Measurements from ENCODE around the gene CASD1.

Gene CASD1

GRCh38 chr7:94575646-94576045 is 66.0 kb downstream of the CASD1 start:
- DNase-seq (ENCODE audit: low read depth) = no peak
- no peak for TF ChIP-seq CTCF (IDR thresholded peaks at IDR 0.05; ENCODE audit: insufficient read depth, low read depth, low read length, missing control alignments)
- H3K4me3 ChIP-seq (ENCODE audit: low read depth, low read length) = no peak overlapping the region

GRCh38 chr7:94576316-94576715 is 66.7 kb downstream of the CASD1 start:
- no peak for TF ChIP-seq CTCF (IDR thresholded peaks at IDR 0.05; ENCODE audit: insufficient read depth, low read depth, low read length, missing control alignments)
- no peak for DNase-seq (ENCODE audit: low read depth)
- no peak overlapping the region for H3K4me3 ChIP-seq (ENCODE audit: low read depth, low read length)

- no peak for DNase-seq (ENCODE audit: low read depth)
These were observed 67.7 kb downstream of the CASD1 start for GRCh38 chr7:94577357-94577756.

GRCh38 chr7:94578614-94579013 is 69.0 kb downstream of the CASD1 start:
- no peak for DNase-seq (ENCODE audit: low read depth)
- TF ChIP-seq CTCF (IDR thresholded peaks at IDR 0.05; ENCODE audit: insufficient read depth, low read depth, low read length, missing control alignments) = no peak
- no peak overlapping the region for H3K4me3 ChIP-seq (ENCODE audit: low read depth, low read length)

More at GRCh38 chr7:94577357-94577756, 67.7 kb downstream of the CASD1 start:
- no peak for TF ChIP-seq CTCF (IDR thresholded peaks at IDR 0.05; ENCODE audit: insufficient read depth, low read depth, low read length, missing control alignments)
- H3K4me3 ChIP-seq (ENCODE audit: low read depth, low read length) = no peak overlapping the region

- H3K4me3 ChIP-seq (ENCODE audit: low read depth, low read length) = no peak overlapping the region
- no peak for TF ChIP-seq CTCF (IDR thresholded peaks at IDR 0.05; ENCODE audit: insufficient read depth, low read depth, low read length, missing control alignments)
These were observed 69.9 kb downstream of the CASD1 start for GRCh38 chr7:94579470-94579869.

GRCh38 chr7:94580601-94581000 is 71.0 kb downstream of the CASD1 start:
- no peak for TF ChIP-seq CTCF (IDR thresholded peaks at IDR 0.05; ENCODE audit: insufficient read depth, low read depth, low read length, missing control alignments)
- DNase-seq (ENCODE audit: low read depth) = no peak
- H3K4me3 ChIP-seq (ENCODE audit: low read depth, low read length) = no peak overlapping the region

More at GRCh38 chr7:94579470-94579869, 69.9 kb downstream of the CASD1 start:
- no peak for DNase-seq (ENCODE audit: low read depth)

GRCh38 chr7:94584113-94584512 is 74.5 kb downstream of the CASD1 start:
- H3K4me3 ChIP-seq (ENCODE audit: low read depth, low read length) = no peak overlapping the region
- no peak for TF ChIP-seq CTCF (IDR thresholded peaks at IDR 0.05; ENCODE audit: insufficient read depth, low read depth, low read length, missing control alignments)
- DNase-seq (ENCODE audit: low read depth) = no peak

All from GM12865 (cell line).